ENCODE data around the gene MAB21L4.

The MAB21L4 gene

DNA sequence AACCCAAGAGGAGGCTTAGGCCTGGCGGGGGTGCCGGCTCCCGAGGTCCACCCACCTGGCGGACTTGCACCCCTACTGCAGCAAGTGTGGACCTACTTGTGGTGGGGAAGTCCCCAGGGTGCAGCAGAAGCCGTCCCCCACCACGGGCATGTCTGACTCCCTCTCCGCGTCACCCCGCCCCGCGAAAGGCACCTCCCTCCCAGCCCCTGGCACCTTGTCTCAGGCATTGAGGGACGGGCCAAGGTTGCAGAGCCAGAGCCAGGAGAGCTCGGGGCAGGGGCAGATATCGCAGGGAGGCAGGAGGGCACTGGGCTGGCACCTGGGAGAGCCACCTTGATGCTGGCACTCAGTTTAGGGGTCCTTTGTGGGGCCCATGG lies 29.2 kb upstream of the MAB21L4 start:
- H3K4me1 ChIP-seq (ENCODE audit: control insufficient read depth in 5 of 5, insufficient read depth in 5 of 5, low read length in 5 of 5) = peaks cover 0 to 20% (median 11%) of the 10 kb centered on the region in 5 donors
- H3K27me3 ChIP-seq (ENCODE audit: control insufficient read depth in 5 of 5, insufficient read depth in 4 of 5, low read length in 5 of 5) = no peaks in the 10 kb centered on the region

DNA sequence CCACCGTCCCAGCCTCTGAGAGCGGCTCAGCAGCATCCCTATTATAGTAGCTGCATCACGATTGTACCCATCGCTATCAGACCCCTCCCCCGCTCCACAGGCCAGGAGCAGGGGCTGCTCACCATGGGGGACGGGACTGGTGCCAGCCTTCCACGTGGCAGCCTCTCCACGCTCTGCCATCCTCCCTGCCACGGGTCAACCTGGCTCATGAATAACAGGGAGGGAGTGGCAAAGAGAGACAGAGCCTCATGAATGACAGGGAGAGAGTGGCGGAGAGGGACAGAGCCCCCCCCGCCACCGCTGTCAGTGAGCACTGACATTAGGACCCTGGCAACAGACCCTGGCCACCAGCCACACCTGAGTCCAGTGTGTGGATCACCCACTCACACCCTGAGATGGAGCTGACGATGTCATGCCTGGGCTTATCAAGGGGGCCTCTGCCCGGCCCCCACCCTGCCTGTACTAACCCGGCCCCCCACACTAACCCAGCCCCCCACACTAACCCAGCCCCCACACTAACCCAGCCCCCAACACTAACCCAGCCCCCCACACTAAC lies 27.1 kb upstream of the MAB21L4 start:
- Histone ChIP-seq H3K36me3 (ENCODE audit: control insufficient read depth in 5 of 5, insufficient read depth in 5 of 5, low read length in 5 of 5) (no peaks in the 10 kb centered on the region), H3K27me3 (ENCODE audit: control insufficient read depth in 5 of 5, insufficient read depth in 4 of 5, low read length in 5 of 5) (peaks cover 0 to 2% (median 0%) of the 10 kb centered on the region in 5 donors), H3K27ac (ENCODE audit: low read depth, low read length) (no peak overlapping the region), H3K9me3 (ENCODE audit: control insufficient read depth in 5 of 5, low read length in 5 of 5) (peaks cover 0 to 6% (median 4%) of the 10 kb centered on the region in 5 donors), H3K4me3 (ENCODE audit: low read depth in 1 of 5, low read length in 5 of 5) (no peak overlapping the region), H3K4me1 (ENCODE audit: control insufficient read depth in 5 of 5, insufficient read depth in 5 of 5, low read length in 5 of 5) (peaks cover 0 to 20% (median 11%) of the 10 kb centered on the region in 5 donors), H3K9ac (ENCODE audit: low read length in 5 of 5) (no peak overlapping the region)

More for the DNA sequence above, 29.2 kb upstream of the MAB21L4 start:
- peaks cover 0 to 7% (median 6%) of the 10 kb centered on the region in 5 donors for H3K9me3 ChIP-seq (ENCODE audit: control insufficient read depth in 5 of 5, low read length in 5 of 5)
- H3K36me3 ChIP-seq (ENCODE audit: control insufficient read depth in 5 of 5, insufficient read depth in 5 of 5, low read length in 5 of 5) = no peaks in the 10 kb centered on the region
- no peak overlapping the region for H3K9ac ChIP-seq (ENCODE audit: low read length in 5 of 5)
- H3K27ac ChIP-seq (ENCODE audit: low read depth, low read length) = no peak overlapping the region
- H3K4me3 ChIP-seq (ENCODE audit: low read depth in 1 of 5, low read length in 5 of 5) = no peak overlapping the region

DNA sequence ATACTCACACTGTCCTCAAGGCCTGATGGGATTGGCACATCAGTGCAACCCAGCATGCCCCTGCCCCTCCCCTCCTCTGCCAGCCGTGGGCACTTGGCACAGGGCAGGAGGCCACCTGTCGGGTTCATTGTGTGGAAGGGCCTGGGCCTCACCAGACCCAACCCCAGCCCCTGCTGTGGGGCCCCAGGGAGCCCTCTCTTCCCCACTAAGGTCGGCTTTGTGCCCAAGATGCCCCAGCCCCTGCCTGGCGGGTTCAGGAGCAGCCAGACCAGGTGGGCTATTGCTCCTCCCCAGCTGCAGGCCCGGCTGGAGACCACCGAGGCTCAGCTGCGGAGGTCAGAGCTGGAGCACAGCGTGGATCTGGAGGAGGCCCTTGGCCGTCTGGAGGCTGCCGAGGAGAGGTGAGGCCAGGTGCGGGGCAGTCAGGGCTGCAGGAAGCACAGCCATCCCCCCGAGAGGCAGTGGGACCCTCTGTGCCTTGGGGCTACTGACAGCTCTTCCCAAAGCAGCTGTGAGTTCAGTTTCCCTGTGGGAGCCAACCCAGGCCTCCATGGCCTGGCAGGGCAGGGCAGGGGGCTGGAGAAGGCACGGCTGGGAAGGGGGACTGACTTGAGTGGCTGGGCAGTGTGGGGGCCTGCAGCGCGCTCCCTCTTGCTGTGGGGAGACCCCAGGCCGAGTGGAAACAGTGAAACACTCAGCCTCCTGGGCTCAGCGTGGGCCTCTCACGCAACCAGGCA lies 26.5 kb upstream of the MAB21L4 start:
- H3K4me1 ChIP-seq (ENCODE audit: control insufficient read depth in 5 of 5, insufficient read depth in 5 of 5, low read length in 5 of 5) = peaks cover 2 to 21% (median 14%) of the 10 kb centered on the region in 5 donors
- no peak overlapping the region for H3K27ac ChIP-seq (ENCODE audit: low read depth, low read length)
- H3K36me3 ChIP-seq (ENCODE audit: control insufficient read depth in 5 of 5, insufficient read depth in 5 of 5, low read length in 5 of 5) = no peaks in the 10 kb centered on the region
- no peak overlapping the region for H3K4me3 ChIP-seq (ENCODE audit: low read depth in 1 of 5, low read length in 5 of 5)
- no peak overlapping the region for H3K9ac ChIP-seq (ENCODE audit: low read length in 5 of 5)
- H3K9me3 ChIP-seq (ENCODE audit: control insufficient read depth in 5 of 5, low read length in 5 of 5) = peaks cover 0 to 5% (median 0%) of the 10 kb centered on the region in 5 donors
- peaks cover 0 to 2% (median 0%) of the 10 kb centered on the region in 5 donors for H3K27me3 ChIP-seq (ENCODE audit: control insufficient read depth in 5 of 5, insufficient read depth in 4 of 5, low read length in 5 of 5)

DNA sequence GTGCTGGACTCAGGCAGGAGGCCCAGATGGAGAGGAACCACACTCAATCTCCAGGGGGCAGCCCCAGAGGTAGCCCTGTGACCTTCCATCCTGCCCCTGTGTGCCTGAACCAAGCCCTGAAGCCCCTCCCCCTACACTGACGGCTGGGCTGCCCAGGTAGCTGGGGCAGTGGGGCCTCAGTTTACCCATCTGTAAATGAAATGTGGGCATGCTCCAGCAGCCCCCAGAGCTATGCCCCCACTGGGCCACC lies 26.0 kb upstream of the MAB21L4 start:
- no peaks in the 10 kb centered on the region for H3K36me3 ChIP-seq (ENCODE audit: control insufficient read depth in 5 of 5, insufficient read depth in 5 of 5, low read length in 5 of 5)
- no peak overlapping the region for H3K9ac ChIP-seq (ENCODE audit: low read length in 5 of 5)
- H3K27me3 ChIP-seq (ENCODE audit: control insufficient read depth in 5 of 5, insufficient read depth in 4 of 5, low read length in 5 of 5) = peaks cover 0 to 2% (median 0%) of the 10 kb centered on the region in 5 donors
- no peak overlapping the region for H3K27ac ChIP-seq (ENCODE audit: low read depth, low read length)
- H3K9me3 ChIP-seq (ENCODE audit: control insufficient read depth in 5 of 5, low read length in 5 of 5) = peaks cover 0 to 4% (median 0%) of the 10 kb centered on the region in 5 donors
- H3K4me3 ChIP-seq (ENCODE audit: low read depth in 1 of 5, low read length in 5 of 5) = no peak overlapping the region
- H3K4me1 ChIP-seq (ENCODE audit: control insufficient read depth in 5 of 5, insufficient read depth in 5 of 5, low read length in 5 of 5) = peaks cover 2 to 26% (median 19%) of the 10 kb centered on the region in 5 donors

DNA sequence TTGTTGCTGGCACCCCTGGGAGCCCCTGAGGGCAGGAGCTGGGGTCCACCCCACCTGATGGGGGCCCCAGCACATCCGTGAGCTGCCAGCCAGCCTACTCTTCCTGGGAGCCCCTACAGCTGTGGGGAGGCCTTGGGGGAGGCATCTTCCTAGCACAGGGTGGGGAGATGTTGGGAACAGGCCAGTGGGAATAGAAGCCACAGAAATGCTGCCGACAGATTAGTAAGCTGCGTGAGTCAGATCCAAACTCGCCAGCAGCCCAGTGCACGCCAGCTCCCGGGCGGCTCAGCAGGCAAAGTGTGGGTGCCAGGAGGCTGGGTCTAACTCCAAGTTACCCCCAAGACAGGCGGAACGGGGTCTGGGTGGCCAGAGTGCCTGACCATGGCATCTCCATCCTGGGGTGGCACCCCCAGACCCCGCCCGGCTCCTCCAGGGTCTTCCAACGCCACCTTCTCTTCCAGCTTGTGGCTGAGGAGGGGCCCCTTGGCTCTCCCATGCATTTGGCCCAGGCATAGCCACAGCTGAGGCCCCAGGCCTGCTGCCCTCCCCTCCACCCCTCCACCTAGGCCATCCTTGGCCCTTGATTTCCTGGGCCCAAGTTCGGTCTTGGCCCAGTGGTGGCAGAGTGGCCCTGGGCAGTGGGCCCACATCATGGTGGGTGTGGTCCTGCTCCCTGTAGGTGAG lies 25.5 kb upstream of the MAB21L4 start:
- Histone ChIP-seq H3K9ac (ENCODE audit: low read length in 5 of 5) (no peak overlapping the region), H3K27me3 (ENCODE audit: control insufficient read depth in 5 of 5, insufficient read depth in 4 of 5, low read length in 5 of 5) (peaks cover 0 to 2% (median 0%) of the 10 kb centered on the region in 5 donors), H3K4me3 (ENCODE audit: low read depth in 1 of 5, low read length in 5 of 5) (no peak overlapping the region), H3K9me3 (ENCODE audit: control insufficient read depth in 5 of 5, low read length in 5 of 5) (no peaks in the 10 kb centered on the region), H3K4me1 (ENCODE audit: control insufficient read depth in 5 of 5, insufficient read depth in 5 of 5, low read length in 5 of 5) (peaks cover 2 to 30% (median 22%) of the 10 kb centered on the region in 5 donors), H3K36me3 (ENCODE audit: control insufficient read depth in 5 of 5, insufficient read depth in 5 of 5, low read length in 5 of 5) (no peaks in the 10 kb centered on the region), H3K27ac (ENCODE audit: low read depth, low read length) (no peak overlapping the region)

DNA sequence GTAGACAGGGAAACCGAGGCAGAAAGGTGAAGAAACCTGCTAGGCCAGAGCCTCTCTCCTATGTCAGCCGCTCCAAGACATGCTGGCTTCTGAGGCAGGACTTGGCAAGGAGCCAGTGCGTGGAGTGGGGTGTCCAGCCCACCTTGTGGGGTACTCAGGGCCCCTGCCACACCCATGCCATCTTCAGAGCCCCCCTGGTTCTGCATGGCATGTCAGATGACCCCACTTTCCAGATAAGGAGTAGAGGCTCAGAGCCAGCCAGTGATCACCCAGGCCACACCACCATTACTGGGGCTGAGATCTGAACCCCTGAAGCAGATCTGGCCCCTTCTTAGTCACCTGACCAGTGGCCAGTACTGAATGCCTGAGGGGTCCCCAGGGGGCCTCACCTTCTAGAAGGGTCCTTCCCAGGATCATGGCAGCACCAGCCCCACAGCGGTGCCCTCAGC lies 24.9 kb upstream of the MAB21L4 start:
- no peak overlapping the region for H3K27ac ChIP-seq (ENCODE audit: low read depth, low read length)

DNA sequence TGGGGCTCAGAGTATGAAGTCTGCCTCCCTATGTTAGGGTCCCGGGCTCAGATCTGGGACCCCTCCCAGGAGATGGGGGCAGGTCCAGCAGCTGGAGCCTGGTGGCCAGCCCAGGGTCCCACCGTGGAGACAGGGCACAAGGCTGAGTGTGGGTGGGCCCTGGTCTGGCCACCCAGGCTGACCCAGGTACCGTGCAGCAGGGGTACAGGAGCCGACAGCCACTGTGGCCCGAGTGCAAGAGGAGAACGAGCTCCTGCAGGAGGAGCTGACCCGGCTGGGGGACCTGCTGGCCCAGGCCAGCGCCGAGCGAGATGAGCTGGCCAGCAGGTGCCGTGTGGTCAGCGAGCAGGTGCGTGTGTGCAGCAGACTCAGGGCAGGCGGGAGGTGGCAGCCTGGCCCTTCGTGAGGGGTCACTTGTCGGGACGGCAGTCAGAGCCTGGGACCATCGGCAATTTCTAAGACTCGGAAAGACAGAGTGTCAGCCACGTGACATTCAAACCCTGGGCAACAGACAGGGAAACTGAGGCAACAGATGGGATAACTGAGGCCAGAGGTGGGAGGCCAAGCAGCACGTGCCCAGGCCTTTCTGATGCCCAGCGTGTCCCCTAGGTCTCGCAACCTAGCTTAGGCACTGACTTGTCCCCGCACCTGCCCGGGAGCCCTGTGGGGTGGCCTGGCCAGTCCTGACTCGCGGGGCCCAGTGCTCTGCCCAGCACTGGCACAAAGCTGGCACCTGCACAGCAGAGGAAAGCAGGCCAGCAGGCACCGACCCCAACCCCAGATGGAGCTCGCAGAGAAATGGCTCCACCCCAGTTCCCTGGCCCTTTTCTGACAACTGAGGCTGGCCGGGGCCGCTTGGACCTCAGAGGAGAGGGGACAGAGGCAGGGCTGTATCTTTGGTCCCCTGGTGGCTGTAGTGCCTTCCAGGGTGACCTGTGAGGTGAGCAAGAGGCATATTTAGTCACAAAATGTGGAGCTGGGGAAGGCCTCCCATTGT lies 24.1 kb upstream of the MAB21L4 start:
- H3K4me3 ChIP-seq (ENCODE audit: low read depth in 1 of 5, low read length in 5 of 5) = no peak overlapping the region
- H3K9ac ChIP-seq (ENCODE audit: low read length in 5 of 5) = no peak overlapping the region
- no peak overlapping the region for H3K27ac ChIP-seq (ENCODE audit: low read depth, low read length)
- no peaks in the 10 kb centered on the region for H3K9me3 ChIP-seq (ENCODE audit: control insufficient read depth in 5 of 5, low read length in 5 of 5)
- peaks cover 3 to 8% (median 5%) of the 10 kb centered on the region in 5 donors for H3K27me3 ChIP-seq (ENCODE audit: control insufficient read depth in 5 of 5, insufficient read depth in 4 of 5, low read length in 5 of 5)
- H3K4me1 ChIP-seq (ENCODE audit: control insufficient read depth in 5 of 5, insufficient read depth in 5 of 5, low read length in 5 of 5) = peaks cover 2 to 40% (median 31%) of the 10 kb centered on the region in 5 donors
- no peaks in the 10 kb centered on the region for H3K36me3 ChIP-seq (ENCODE audit: control insufficient read depth in 5 of 5, insufficient read depth in 5 of 5, low read length in 5 of 5)

More for the DNA sequence above, 24.9 kb upstream of the MAB21L4 start:
- H3K27me3 ChIP-seq (ENCODE audit: control insufficient read depth in 5 of 5, insufficient read depth in 4 of 5, low read length in 5 of 5) = peaks cover 0 to 3% (median 2%) of the 10 kb centered on the region in 5 donors
- no peaks in the 10 kb centered on the region for H3K36me3 ChIP-seq (ENCODE audit: control insufficient read depth in 5 of 5, insufficient read depth in 5 of 5, low read length in 5 of 5)
- peaks cover 2 to 33% (median 25%) of the 10 kb centered on the region in 5 donors for H3K4me1 ChIP-seq (ENCODE audit: control insufficient read depth in 5 of 5, insufficient read depth in 5 of 5, low read length in 5 of 5)
- peak overlapping the region in 1 of 5 donors; percentile 41 for H3K9ac ChIP-seq (ENCODE audit: low read length in 5 of 5)
- H3K4me3 ChIP-seq (ENCODE audit: low read depth in 1 of 5, low read length in 5 of 5) = no peak overlapping the region
- no peaks in the 10 kb centered on the region for H3K9me3 ChIP-seq (ENCODE audit: control insufficient read depth in 5 of 5, low read length in 5 of 5)

DNA sequence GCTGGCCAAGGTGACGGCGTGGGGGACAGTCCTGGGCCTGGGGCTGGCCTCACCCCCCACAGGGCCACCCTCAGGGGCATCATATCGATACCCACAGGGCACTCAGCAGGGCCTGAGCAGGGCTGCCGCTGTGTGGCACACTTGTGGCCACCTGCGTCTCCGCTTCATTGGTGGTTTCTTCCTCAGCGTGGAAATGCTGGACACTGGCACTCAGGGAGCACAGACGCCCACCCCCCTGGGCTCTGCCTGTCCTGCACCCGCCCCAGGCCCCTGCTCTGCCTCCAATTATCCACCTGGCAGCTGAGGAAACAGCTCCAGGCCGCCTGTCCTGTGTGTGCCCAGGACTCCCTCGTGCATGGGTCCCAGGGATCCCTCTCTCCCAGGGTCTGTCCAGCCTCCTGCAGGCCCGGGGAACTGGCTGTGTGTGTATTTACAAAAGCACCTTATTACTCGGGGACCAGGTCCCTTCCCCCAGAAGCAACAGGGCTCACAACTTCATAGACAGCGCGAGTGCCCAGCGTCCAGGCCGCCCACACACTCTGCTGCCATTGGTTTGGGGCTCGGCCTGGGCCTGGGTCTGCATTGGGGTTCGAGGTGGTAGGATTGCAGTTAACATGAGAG lies 23.3 kb upstream of the MAB21L4 start:
- Histone ChIP-seq H3K4me1 (ENCODE audit: control insufficient read depth in 5 of 5, insufficient read depth in 5 of 5, low read length in 5 of 5) (peaks cover 2 to 47% (median 38%) of the 10 kb centered on the region in 5 donors), H3K27me3 (ENCODE audit: control insufficient read depth in 5 of 5, insufficient read depth in 4 of 5, low read length in 5 of 5) (peaks cover 5 to 13% (median 7%) of the 10 kb centered on the region in 5 donors), H3K9ac (ENCODE audit: low read length in 5 of 5) (no peak overlapping the region)

More for the DNA sequence above, 23.3 kb upstream of the MAB21L4 start:
- H3K36me3 ChIP-seq (ENCODE audit: control insufficient read depth in 5 of 5, insufficient read depth in 5 of 5, low read length in 5 of 5) = no peaks in the 10 kb centered on the region
- no peaks in the 10 kb centered on the region for H3K9me3 ChIP-seq (ENCODE audit: control insufficient read depth in 5 of 5, low read length in 5 of 5)
- H3K27ac ChIP-seq (ENCODE audit: low read depth, low read length) = no peak overlapping the region
- H3K4me3 ChIP-seq (ENCODE audit: low read depth in 1 of 5, low read length in 5 of 5) = no peak overlapping the region

Measured in subcutaneous abdominal adipose tissue (tissue), 5 donors.